ENCODE measurements around the gene ADI1. TPM values are rescaled to one million over a fixed set of nuclear protein-coding genes. Genes with fewer than 3 reads are reported as not detected.

Gene ADI1
- total RNA-seq, 2 experiments from 2014 or later: 28.4 to 30.2 TPM

DNA sequence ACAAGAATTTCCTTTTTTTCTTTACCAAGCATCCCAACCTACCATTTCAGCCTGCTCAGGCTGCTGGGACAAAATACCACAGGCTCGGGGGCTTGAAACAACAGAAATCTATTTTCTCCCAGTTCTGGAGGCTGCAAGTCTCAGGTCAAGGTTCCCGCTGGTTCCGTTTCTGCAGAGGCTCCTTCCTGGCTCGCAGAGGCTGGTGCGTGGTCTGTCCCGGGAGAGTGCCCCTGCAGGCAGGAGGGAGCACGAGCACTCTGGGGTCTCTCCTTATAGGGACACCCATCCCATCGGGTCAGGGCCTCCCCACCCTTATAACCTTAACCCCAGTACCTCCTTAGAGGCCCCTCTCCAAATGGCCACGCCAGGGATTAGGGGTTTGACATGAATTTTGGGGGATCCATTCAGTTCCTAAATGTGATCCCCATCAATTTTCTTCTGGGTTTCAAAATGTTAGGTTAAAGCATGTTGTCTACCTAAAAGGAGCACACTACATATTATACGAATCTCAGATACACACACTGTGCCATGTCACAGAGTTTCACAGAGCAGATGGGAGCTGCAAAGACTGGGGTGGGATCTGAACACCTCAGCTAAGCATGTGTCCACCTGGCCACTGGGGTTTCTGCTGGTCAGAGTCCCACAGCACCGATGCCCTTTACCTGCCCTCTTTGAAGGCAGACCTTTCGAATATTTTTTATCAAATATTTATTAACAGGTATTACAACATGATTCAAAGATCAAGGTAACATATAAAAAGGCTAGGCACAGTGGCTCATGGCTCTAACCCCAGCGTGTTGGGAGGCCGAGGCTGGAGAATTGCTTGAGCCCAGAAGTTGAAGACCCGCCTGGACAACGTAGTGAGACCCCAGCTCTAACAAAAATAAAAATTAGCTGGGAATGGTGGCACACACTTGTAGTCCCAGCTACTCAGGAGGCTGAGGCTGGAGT, 17.6 kb upstream of the ADI1 start:
- CTCF ChIA-PET: no interaction called here
- peak overlapping the region; percentile 2 for H3K27ac Mint-ChIP-seq
- peaks cover 5% of the 10 kb centered on the region for H3K4me1 Mint-ChIP-seq (ENCODE audit: low read depth)
- TF ChIP-seq, protein P1, sequence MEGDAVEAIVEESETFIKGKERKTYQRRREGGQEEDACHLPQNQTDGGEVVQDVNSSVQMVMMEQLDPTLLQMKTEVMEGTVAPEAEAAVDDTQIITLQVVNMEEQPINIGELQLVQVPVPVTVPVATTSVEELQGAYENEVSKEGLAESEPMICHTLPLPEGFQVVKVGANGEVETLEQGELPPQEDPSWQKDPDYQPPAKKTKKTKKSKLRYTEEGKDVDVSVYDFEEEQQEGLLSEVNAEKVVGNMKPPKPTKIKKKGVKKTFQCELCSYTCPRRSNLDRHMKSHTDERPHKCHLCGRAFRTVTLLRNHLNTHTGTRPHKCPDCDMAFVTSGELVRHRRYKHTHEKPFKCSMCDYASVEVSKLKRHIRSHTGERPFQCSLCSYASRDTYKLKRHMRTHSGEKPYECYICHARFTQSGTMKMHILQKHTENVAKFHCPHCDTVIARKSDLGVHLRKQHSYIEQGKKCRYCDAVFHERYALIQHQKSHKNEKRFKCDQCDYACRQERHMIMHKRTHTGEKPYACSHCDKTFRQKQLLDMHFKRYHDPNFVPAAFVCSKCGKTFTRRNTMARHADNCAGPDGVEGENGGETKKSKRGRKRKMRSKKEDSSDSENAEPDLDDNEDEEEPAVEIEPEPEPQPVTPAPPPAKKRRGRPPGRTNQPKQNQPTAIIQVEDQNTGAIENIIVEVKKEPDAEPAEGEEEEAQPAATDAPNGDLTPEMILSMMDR (IDR thresholded peaks at IDR 0.05): no peak
- H3K27me3 Mint-ChIP-seq: no peaks in the 10 kb centered on the region
- POLR2A ChIA-PET: no interaction called here
- Histone ChIP-seq H3K36me3 (ENCODE audit: insufficient read depth, low read length) (peaks cover 17% of the 10 kb centered on the region), H3K4me3 (ENCODE audit: low read length) (peak overlapping the region; percentile 34), H3K27ac (ENCODE audit: low read depth in 1 of 2, low read length in 2 of 2) (no peak overlapping the region), H3K9me3 (ENCODE audit: control insufficient read depth in 1 of 2, insufficient read depth in 1 of 2, low read length in 2 of 2) (no peaks in the 10 kb centered on the region), H3K4me1 (ENCODE audit: insufficient read depth, low read length) (no peaks in the 10 kb centered on the region), H3K27me3 (ENCODE audit: control insufficient read depth in 1 of 2, insufficient read depth in 2 of 2, low read length in 2 of 2) (no peaks in the 10 kb centered on the region)
- DNase-seq: peak in 3 of 14 experiments; percentile 14 to 34 (median 24)
- ATAC-seq (ENCODE audit: poor library complexity): peak; percentile 59
- peaks cover 25% of the 10 kb centered on the region for H3K36me3 Mint-ChIP-seq (ENCODE audit: low read depth)
- no peaks in the 10 kb centered on the region for H3K9me3 Mint-ChIP-seq
- intact Hi-C loops (cut with DNase I, micrococcal nuclease): no loop called here
- peak overlapping the region; percentile 81 for H3K4me3 Mint-ChIP-seq

DNA sequence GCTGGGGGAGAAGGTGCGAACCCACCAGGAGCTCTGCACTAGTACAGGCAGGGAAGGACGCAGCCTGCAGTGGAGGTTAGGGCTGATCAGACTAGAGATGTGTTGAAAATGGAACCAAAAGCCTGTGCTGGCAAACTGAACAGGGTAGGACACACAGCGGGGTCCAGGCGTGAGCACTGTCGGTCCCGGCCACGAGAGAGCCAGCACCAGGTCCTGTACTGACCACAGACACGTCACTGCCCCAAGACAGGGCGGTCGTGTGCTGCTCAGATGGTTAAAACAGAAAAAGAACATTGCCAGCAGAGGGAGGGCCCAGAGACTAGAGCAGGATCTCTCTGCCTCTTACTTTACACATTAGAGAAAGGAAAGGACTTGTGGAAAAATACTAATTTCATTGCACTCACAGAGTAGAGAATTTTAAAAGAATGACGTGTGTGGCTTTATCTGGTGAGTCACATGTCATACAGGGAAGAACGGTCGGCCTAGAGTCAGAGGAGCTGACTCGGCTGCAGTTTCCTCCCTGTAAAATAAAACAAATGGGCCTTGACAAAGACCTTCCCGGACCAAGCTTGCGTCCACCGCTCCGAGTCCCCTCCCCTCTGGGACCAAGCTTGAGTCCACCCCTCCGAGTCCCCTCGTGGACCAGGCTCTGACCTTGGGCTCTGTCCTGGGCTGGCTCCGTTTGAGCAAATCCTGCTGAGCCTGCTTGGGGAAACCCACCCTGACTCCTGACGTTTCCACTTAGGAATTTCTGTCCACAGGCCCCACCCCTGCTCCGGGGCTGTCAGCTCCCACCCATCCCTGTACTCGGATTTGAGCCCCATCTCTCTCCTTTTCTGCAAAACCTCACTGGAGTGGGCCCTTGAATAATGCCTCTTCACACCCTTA, 16.7 kb upstream of the ADI1 start:
- H3K9me3 ChIP-seq (ENCODE audit: control insufficient read depth in 1 of 2, insufficient read depth in 1 of 2, low read length in 2 of 2): no peaks in the 10 kb centered on the region
- peak overlapping the region; percentile 34 for H3K4me3 ChIP-seq (ENCODE audit: low read length)
- intact Hi-C loops (cut with DNase I, micrococcal nuclease): no loop called here
- no peaks in the 10 kb centered on the region for H3K4me1 ChIP-seq (ENCODE audit: insufficient read depth, low read length)
- no peaks in the 10 kb centered on the region for H3K27me3 ChIP-seq (ENCODE audit: control insufficient read depth in 1 of 2, insufficient read depth in 2 of 2, low read length in 2 of 2)
- Mint-ChIP-seq H3K36me3 (ENCODE audit: low read depth) (peaks cover 20% of the 10 kb centered on the region), H3K4me1 (ENCODE audit: low read depth) (peaks cover 5% of the 10 kb centered on the region), H3K4me3 (peak overlapping the region; percentile 81), H3K27ac (peak overlapping the region; percentile 2), H3K9me3 (no peaks in the 10 kb centered on the region), H3K27me3 (no peaks in the 10 kb centered on the region)
- H3K36me3 ChIP-seq (ENCODE audit: insufficient read depth, low read length): peaks cover 8% of the 10 kb centered on the region
- TF ChIP-seq, protein P1 (IDR thresholded peaks at IDR 0.05): no peak
- DNase-seq (no peak), ATAC-seq (ENCODE audit: poor library complexity) (peak; percentile 59)
- no peak overlapping the region for H3K27ac ChIP-seq (ENCODE audit: low read depth in 1 of 2, low read length in 2 of 2)
- ChIA-PET CTCF (no interaction called here), POLR2A (interaction anchor here (0.7 kb wide), 1 partner anchor 17 kb away, joined by 5 read pairs; no protein-coding TSS in a partner anchor)

DNA sequence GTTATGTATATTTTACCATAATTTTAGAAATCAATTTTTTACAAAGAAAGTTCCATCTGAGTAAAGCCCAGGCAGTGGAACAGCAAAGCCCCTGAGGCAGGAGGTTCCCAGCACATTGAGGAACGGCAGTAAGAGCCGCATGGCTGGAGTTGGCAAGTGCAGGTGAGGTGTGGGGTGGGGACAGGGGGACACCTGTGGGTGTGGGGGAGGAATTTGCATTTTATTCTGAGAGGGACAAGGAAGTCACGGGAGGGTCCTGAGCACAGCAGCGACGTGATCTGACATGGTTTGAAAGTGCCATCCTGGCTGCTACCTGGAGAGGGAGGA, 16.1 kb upstream of the ADI1 start:
- Histone ChIP-seq H3K4me1 (ENCODE audit: insufficient read depth, low read length) (no peaks in the 10 kb centered on the region), H3K36me3 (ENCODE audit: insufficient read depth, low read length) (peaks cover 8% of the 10 kb centered on the region), H3K27ac (ENCODE audit: low read depth in 1 of 2, low read length in 2 of 2) (no peak overlapping the region), H3K27me3 (ENCODE audit: control insufficient read depth in 1 of 2, insufficient read depth in 2 of 2, low read length in 2 of 2) (no peaks in the 10 kb centered on the region), H3K9me3 (ENCODE audit: control insufficient read depth in 1 of 2, insufficient read depth in 1 of 2, low read length in 2 of 2) (no peaks in the 10 kb centered on the region), H3K4me3 (ENCODE audit: low read length) (no peak overlapping the region)
- peaks cover 5% of the 10 kb centered on the region for H3K4me1 Mint-ChIP-seq (ENCODE audit: low read depth)
- ATAC-seq (ENCODE audit: poor library complexity): no peak
- no peaks in the 10 kb centered on the region for H3K9me3 Mint-ChIP-seq
- POLR2A ChIA-PET: interaction anchor here (0.7 kb wide), 1 partner anchor 17 kb away, joined by 5 read pairs; no protein-coding TSS in a partner anchor
- intact Hi-C loops (cut with DNase I, micrococcal nuclease): no loop called here
- DNase-seq: no peak
- CTCF ChIA-PET: no interaction called here
- TF ChIP-seq, protein P1 (IDR thresholded peaks at IDR 0.05): no peak
- H3K27me3 Mint-ChIP-seq: no peaks in the 10 kb centered on the region
- peaks cover 14% of the 10 kb centered on the region for H3K36me3 Mint-ChIP-seq (ENCODE audit: low read depth)
- no peak overlapping the region for H3K27ac Mint-ChIP-seq
- peak overlapping the region; percentile 81 for H3K4me3 Mint-ChIP-seq

All from CD4-positive, alpha-beta T cell (primary cell).